CD8-positive, alpha-beta memory T cell (primary cell): ENCODE data around the gene CDH7. TPM values are rescaled to one million over a fixed set of nuclear protein-coding genes. Genes with fewer than 3 reads are reported as not detected.

ENCODE experiments used
- CTCF ChIA-PET: fragments of 350-600 bp; sonication (Branson Sonifier 250); formaldehyde crosslinking; loops from one replicate; lab custom pipeline; 2021; ENCODE audit warnings: antibody characterized with exemption; lab: Charles Lee
- POLR2A ChIA-PET: fragments of 350-600 bp; sonication (Branson Sonifier 250); formaldehyde crosslinking; loops from one replicate; lab custom pipeline; 2021; ENCODE audit warnings: antibody characterized with exemption; lab: Charles Lee
- DNase-seq, 5 donors: peaks; one replicate each; pipeline versions ENCODE4 v3.0.0 to v3.0.0-alpha.2; 2020 to 2022; ENCODE audit warnings: mixed read lengths in 1 of 5
- H3K27ac ChIP-seq: one replicate; pipeline ENCODE4 v1.7.0; 2013; ENCODE audit warnings: low read depth, mild to moderate bottlenecking, low read length, moderate library complexity
- H3K27me3 ChIP-seq: 2 replicates; pipeline ENCODE4 v1.7.0; 2013; ENCODE audit warnings: low read length, mild to moderate bottlenecking; ENCODE audit not compliant: insufficient read depth, poor library complexity, severe bottlenecking
- H3K36me3 ChIP-seq: 2 replicates; pipeline ENCODE4 v1.7.0; 2013; ENCODE audit warnings: mild to moderate bottlenecking, low read length, moderate library complexity; ENCODE audit not compliant: insufficient read depth
- H3K4me1 ChIP-seq: 2 replicates; pipeline ENCODE4 v1.7.0; 2013; ENCODE audit warnings: mild to moderate bottlenecking, low read length, moderate library complexity; ENCODE audit not compliant: insufficient read depth
- H3K4me3 ChIP-seq: 2 replicates; pipeline ENCODE4 v1.7.0; 2013; ENCODE audit warnings: mild to moderate bottlenecking, low read length
- H3K9me3 ChIP-seq: 2 replicates; pipeline ENCODE4 v1.7.0; 2013; ENCODE audit warnings: mild to moderate bottlenecking, low read length
- H3K27ac Mint-ChIP-seq, 8 donors: one replicate each; pipeline ENCODE4 v1.8.0; 2020 to 2021; ENCODE audit warnings: mixed read lengths in 8 of 8, mild to moderate bottlenecking in 6 of 8, inconsistent platforms in 3 of 8, moderate library complexity in 3 of 8
- H3K27me3 Mint-ChIP-seq, 2 donors: one replicate each; pipeline ENCODE4 v1.8.0; 2020 to 2021; ENCODE audit warnings: mixed read lengths in 2 of 2, mild to moderate bottlenecking in 1 of 2, moderate library complexity in 1 of 2
- H3K36me3 Mint-ChIP-seq, 3 donors: one replicate each; pipeline ENCODE4 v1.8.0; 2020 to 2021; ENCODE audit warnings: mixed read lengths in 3 of 3, inconsistent platforms in 1 of 3, mild to moderate bottlenecking in 1 of 3
- H3K4me1 Mint-ChIP-seq, 3 donors: one replicate each; pipeline ENCODE4 v1.8.0; 2020 to 2021; ENCODE audit warnings: mixed read lengths in 3 of 3, inconsistent platforms in 1 of 3, mild to moderate bottlenecking in 1 of 3
- H3K4me3 Mint-ChIP-seq, 7 donors: one replicate each; pipeline ENCODE4 v1.8.0; 2020 to 2021; ENCODE audit warnings: mixed read lengths in 7 of 7, mild to moderate bottlenecking in 6 of 7, moderate library complexity in 4 of 7, inconsistent platforms in 2 of 7
- H3K9me3 Mint-ChIP-seq, 5 donors: one replicate each; pipeline ENCODE4 v1.8.0; 2020 to 2022; ENCODE audit warnings: mixed read lengths in 5 of 5, mild to moderate bottlenecking in 3 of 5, moderate library complexity in 2 of 5, inconsistent platforms in 1 of 5
- polyA plus RNA-seq: library from polyadenylated mRNA; unstranded; fragments of 300-500 nt; fragmentation: Illumina TruSeq; gene quantifications from one replicate; pipeline ENCODE4 v1.2.3, GENCODE V29; 2021
- total RNA-seq, 2 experiments: library from RNA; stranded (reverse); gene quantifications; one replicate each; pipeline ENCODE4 v1.2.3, GENCODE V29; 2021

Gene CDH7, protein sequence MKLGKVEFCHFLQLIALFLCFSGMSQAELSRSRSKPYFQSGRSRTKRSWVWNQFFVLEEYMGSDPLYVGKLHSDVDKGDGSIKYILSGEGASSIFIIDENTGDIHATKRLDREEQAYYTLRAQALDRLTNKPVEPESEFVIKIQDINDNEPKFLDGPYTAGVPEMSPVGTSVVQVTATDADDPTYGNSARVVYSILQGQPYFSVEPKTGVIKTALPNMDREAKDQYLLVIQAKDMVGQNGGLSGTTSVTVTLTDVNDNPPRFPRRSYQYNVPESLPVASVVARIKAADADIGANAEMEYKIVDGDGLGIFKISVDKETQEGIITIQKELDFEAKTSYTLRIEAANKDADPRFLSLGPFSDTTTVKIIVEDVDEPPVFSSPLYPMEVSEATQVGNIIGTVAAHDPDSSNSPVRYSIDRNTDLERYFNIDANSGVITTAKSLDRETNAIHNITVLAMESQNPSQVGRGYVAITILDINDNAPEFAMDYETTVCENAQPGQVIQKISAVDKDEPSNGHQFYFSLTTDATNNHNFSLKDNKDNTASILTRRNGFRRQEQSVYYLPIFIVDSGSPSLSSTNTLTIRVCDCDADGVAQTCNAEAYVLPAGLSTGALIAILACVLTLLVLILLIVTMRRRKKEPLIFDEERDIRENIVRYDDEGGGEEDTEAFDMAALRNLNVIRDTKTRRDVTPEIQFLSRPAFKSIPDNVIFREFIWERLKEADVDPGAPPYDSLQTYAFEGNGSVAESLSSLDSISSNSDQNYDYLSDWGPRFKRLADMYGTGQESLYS
- total RNA-seq, result not detected
- not detected for polyA plus RNA-seq

DNA sequence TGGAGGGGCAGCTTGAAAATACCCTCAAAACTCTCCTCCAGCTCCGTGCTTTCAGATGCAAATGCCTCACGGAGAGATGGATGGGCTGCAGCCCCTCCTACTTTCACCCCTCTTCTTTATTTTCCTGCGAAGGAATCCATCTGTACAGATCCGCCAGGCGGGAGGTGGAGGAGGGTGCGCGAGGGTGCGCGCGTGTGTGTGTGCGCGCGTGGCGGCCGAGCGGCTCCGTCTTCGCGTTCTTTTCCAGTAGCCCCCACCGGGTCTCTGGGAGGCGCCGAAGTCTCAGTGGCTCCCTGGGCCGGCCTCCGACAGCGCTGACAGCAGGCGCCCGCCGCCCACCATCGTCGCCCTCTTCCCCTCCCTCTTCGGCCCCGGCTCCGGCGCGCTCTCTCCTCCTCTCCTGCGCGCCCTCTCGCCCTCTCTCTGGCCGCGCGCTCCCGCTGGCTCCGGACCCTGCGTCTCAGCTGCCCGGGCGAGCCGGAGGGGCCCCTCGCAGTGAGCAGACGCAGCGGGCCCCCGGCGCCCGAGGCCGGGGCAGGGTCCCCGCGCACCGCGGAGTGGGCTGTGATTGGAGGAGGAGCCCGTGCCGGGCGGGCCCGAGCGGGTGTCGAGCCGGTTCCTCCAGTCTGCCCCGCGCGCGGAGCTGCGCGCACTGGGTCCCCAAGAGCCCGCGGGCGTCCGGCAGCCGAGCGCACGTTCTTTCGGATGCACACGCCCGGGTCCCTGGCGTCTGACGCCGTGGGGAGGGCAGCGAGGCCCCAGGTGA is at the start of gene CDH7:
Gene CDH7 (plus strand): TSS at position 624 of the 766 bp plus-strand sequence. CDS start 11,831 bp downstream, outside the sequence.
- no peaks in the 10 kb centered on the region for H3K9me3 ChIP-seq
- CTCF ChIA-PET, result no interaction called here
- DNase-seq, result no peak
- no peak within 1 kb of the TSS for H3K27ac ChIP-seq
- no peak within 1 kb of the TSS for H3K4me3 ChIP-seq
- POLR2A ChIA-PET, result no interaction called here
- no peak within 1 kb of the TSS for H3K4me3 Mint-ChIP-seq
- H3K36me3 Mint-ChIP-seq, result no peaks in the 10 kb centered on the region
- H3K27me3 ChIP-seq, result no peaks in the 10 kb centered on the region
- no peak within 1 kb of the TSS for H3K27ac Mint-ChIP-seq
- H3K4me1 Mint-ChIP-seq, result no peaks in the 10 kb centered on the region
- no peaks in the 10 kb centered on the region for H3K36me3 ChIP-seq
- peaks cover 8 to 37% (median 20%) of the 10 kb centered on the region in 5 donors for H3K9me3 Mint-ChIP-seq
- no peaks in the 10 kb centered on the region for H3K27me3 Mint-ChIP-seq
- H3K4me1 ChIP-seq, result no peaks in the 10 kb centered on the region

DNA sequence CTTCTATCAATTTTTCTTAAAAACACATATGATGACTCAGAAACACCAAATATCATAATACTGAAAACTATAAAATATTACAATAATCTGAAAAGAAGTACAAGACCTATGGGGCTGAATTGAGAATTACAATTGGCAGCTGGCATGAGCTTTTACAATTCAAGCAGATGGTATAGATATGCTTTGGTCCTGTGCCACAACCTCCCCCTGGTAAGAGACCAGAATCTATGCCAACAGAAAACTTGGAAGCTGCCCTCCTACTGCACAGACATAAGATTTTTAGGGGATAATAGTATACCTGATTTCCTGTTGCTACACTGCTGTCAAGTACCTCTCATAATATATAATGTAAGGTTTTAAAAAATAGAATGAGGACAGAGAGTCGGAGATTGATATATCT is 46.8 kb upstream of the CDH7 start:
- Histone ChIP-seq H3K9me3 (no peaks in the 10 kb centered on the region), H3K27ac (no peak overlapping the region), H3K4me1 (no peaks in the 10 kb centered on the region), H3K4me3 (no peak overlapping the region), H3K36me3 (no peaks in the 10 kb centered on the region), H3K27me3 (no peaks in the 10 kb centered on the region)
- Mint-ChIP-seq H3K4me1 (no peaks in the 10 kb centered on the region), H3K27me3 (no peaks in the 10 kb centered on the region), H3K4me3 (no peak overlapping the region), H3K9me3 (peaks cover 2 to 38% (median 5%) of the 10 kb centered on the region in 5 donors), H3K36me3 (no peaks in the 10 kb centered on the region), H3K27ac (no peak overlapping the region)
- no peak for DNase-seq
- ChIA-PET CTCF (no interaction called here), POLR2A (no interaction called here)

DNA sequence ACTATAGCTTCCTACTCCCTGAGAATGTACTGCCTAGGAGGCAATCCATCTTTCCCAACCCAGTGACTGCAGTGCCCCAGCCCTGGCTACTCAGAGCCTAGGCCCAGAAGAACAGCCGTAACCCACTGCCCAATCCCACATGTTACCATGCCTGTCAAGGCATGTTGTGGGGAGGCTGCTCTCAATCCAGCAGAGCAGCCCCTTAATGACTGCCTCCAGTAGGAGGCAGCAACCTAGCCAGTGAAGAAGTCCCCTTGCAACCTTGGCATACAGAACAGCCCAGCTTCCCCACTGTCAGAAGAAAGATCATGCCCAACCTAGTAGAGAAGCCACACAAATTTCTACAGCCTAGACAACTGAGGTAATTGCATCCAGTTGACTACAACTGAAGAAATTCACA is 44.2 kb upstream of the CDH7 start:
- Histone ChIP-seq H3K27me3 (no peaks in the 10 kb centered on the region), H3K4me3 (no peak overlapping the region), H3K36me3 (no peaks in the 10 kb centered on the region), H3K4me1 (no peaks in the 10 kb centered on the region), H3K9me3 (no peaks in the 10 kb centered on the region), H3K27ac (no peak overlapping the region)
- H3K27ac Mint-ChIP-seq, result no peak overlapping the region
- no peak for DNase-seq
- ChIA-PET POLR2A (no interaction called here), CTCF (no interaction called here)
- H3K36me3 Mint-ChIP-seq, result no peaks in the 10 kb centered on the region
- no peaks in the 10 kb centered on the region for H3K27me3 Mint-ChIP-seq
- peaks cover 1 to 36% (median 10%) of the 10 kb centered on the region in 5 donors for H3K9me3 Mint-ChIP-seq
- no peaks in the 10 kb centered on the region for H3K4me1 Mint-ChIP-seq
- no peak overlapping the region for H3K4me3 Mint-ChIP-seq

DNA sequence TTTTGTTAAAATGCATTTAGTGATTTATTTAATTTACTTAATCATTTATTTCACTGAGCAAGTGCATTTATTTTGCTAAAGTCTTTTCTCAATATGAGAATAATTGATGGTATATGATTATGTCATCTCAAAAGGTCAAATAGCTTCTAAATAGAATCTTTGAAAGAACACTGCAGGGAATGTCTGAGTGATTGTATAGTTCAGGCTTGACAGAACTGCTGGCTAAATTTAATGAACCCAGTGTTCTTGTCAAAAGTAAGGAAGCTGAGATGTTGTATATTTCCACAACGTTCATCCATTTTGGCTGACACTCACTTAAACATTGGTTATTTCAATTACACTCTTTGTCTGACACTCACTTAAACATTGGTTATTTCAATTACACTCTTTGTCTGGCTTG is 39.3 kb upstream of the CDH7 start:
- Histone ChIP-seq H3K4me1 (no peaks in the 10 kb centered on the region), H3K27ac (no peak overlapping the region), H3K9me3 (no peaks in the 10 kb centered on the region), H3K27me3 (no peaks in the 10 kb centered on the region), H3K4me3 (no peak overlapping the region), H3K36me3 (no peaks in the 10 kb centered on the region)
- no peaks in the 10 kb centered on the region for H3K27me3 Mint-ChIP-seq
- H3K4me3 Mint-ChIP-seq, result no peak overlapping the region
- ChIA-PET CTCF (interaction anchor here (1.4 kb wide), 1 partner anchor 12 kb away, joined by 3 read pairs; no protein-coding TSS in a partner anchor), POLR2A (no interaction called here)
- H3K4me1 Mint-ChIP-seq, result no peaks in the 10 kb centered on the region
- H3K36me3 Mint-ChIP-seq, result no peaks in the 10 kb centered on the region
- H3K27ac Mint-ChIP-seq, result no peak overlapping the region
- peaks cover 3 to 11% (median 9%) of the 10 kb centered on the region in 5 donors for H3K9me3 Mint-ChIP-seq
- no peak for DNase-seq

DNA sequence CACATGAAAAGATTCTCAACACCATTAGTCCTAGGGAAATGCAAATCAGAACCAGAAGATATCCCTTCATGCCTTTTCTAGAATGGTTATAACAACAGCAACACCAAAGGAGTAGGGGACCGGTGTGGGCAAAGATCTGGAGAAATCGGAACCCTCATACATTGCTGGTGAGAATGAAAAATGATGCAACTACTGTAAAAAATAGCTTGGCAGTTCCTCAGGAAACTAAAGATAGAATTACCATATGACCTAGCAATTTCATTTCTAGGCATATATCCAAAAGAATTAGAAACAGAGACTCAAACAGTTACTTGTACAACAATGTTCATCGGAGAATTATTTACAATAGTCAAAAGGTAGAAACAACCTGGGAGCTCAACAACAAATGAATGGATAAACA is 29.2 kb upstream of the CDH7 start:
- Mint-ChIP-seq H3K4me3 (no peak overlapping the region), H3K27me3 (no peaks in the 10 kb centered on the region), H3K27ac (no peak overlapping the region), H3K9me3 (peaks cover 5 to 36% (median 7%) of the 10 kb centered on the region in 5 donors), H3K36me3 (no peaks in the 10 kb centered on the region), H3K4me1 (no peaks in the 10 kb centered on the region)
- Histone ChIP-seq H3K9me3 (no peaks in the 10 kb centered on the region), H3K4me1 (no peaks in the 10 kb centered on the region), H3K27ac (no peak overlapping the region), H3K27me3 (no peaks in the 10 kb centered on the region), H3K36me3 (no peaks in the 10 kb centered on the region), H3K4me3 (no peak overlapping the region)
- ChIA-PET POLR2A (no interaction called here), CTCF (no interaction called here)
- DNase-seq, result no peak

DNA sequence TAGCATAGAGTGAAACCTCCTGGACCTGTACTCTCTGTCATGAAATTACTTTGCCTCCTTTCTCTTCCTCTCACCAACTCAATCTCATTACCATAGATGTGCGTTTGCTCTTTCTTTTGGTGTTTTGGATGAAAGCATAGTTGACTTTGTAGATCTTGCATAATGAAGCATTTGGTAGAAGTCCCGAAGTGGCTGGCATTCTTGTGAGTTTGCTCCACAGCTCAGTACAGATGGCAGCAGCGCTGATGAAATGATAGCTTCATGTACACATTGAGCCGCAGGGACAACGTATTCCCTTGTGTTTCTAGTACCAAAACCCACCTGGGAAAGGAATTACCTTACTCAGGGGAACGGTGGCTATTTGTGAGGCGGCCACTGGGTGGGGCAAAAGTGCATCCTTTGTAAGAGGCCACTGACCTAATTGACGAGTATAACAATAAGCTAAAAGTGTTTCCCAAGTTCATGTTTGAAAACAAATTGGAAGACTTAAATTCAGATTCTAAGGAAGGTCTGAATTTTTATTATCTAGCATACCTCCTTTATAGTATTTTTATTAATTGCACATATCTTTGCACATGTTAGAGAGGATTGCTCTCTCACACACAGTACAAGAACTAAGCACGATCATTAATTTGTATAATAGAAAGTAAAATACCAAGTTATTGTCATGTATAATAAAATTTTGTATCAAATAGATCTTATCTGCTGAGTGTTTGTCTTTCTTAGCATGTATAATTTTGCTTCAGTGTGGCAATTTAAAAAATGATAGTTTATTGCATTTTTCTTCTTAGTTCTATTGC is 25.4 kb upstream of the CDH7 start:
- no peak overlapping the region for H3K4me3 Mint-ChIP-seq
- ChIA-PET POLR2A (no interaction called here), CTCF (no interaction called here)
- no peaks in the 10 kb centered on the region for H3K36me3 Mint-ChIP-seq
- Histone ChIP-seq H3K27me3 (no peaks in the 10 kb centered on the region), H3K9me3 (no peaks in the 10 kb centered on the region), H3K4me1 (no peaks in the 10 kb centered on the region), H3K36me3 (no peaks in the 10 kb centered on the region), H3K4me3 (no peak overlapping the region), H3K27ac (no peak overlapping the region)
- peaks cover 2 to 20% (median 7%) of the 10 kb centered on the region in 5 donors for H3K9me3 Mint-ChIP-seq
- H3K27me3 Mint-ChIP-seq, result no peaks in the 10 kb centered on the region
- no peak for DNase-seq
- H3K27ac Mint-ChIP-seq, result no peak overlapping the region
- no peaks in the 10 kb centered on the region for H3K4me1 Mint-ChIP-seq

DNA sequence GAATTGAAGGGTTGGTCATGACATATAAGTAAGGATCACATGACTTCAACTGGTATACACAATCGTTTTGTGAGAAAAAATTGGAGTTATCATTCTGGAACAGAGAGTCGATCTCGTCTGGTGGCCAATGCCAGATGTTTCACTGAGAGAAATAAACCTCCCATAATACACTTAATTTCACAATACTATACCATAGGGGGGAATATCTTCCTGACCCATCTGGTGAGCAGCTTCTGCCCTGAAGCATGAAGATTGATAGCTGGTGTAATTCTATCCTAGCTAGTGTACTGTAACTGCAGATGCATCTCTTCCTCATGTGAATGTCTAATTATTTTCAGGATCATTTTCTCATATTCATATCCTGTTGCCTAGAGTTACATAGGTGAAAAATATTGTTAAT is 15.7 kb upstream of the CDH7 start:
- CTCF ChIA-PET, result no interaction called here
- Mint-ChIP-seq H3K4me3 (no peak overlapping the region), H3K9me3 (peaks cover 0 to 35% (median 9%) of the 10 kb centered on the region in 5 donors), H3K4me1 (no peaks in the 10 kb centered on the region), H3K27me3 (no peaks in the 10 kb centered on the region), H3K27ac (no peak overlapping the region), H3K36me3 (peaks cover 0 to 2% (median 0%) of the 10 kb centered on the region in 3 donors)
- Histone ChIP-seq H3K27ac (no peak overlapping the region), H3K9me3 (no peaks in the 10 kb centered on the region), H3K4me3 (no peak overlapping the region), H3K36me3 (no peaks in the 10 kb centered on the region), H3K27me3 (no peaks in the 10 kb centered on the region), H3K4me1 (no peaks in the 10 kb centered on the region)
- no peak for DNase-seq
- POLR2A ChIA-PET, result no interaction called here
